Measurements from ENCODE around the gene ETNK2. TPM values are rescaled to one million over a fixed set of nuclear protein-coding genes. Genes with fewer than 3 reads are reported as not detected.

Gene ETNK2
- total RNA-seq, 1 donor from 2014 or later, result 5.3 TPM

DNA sequence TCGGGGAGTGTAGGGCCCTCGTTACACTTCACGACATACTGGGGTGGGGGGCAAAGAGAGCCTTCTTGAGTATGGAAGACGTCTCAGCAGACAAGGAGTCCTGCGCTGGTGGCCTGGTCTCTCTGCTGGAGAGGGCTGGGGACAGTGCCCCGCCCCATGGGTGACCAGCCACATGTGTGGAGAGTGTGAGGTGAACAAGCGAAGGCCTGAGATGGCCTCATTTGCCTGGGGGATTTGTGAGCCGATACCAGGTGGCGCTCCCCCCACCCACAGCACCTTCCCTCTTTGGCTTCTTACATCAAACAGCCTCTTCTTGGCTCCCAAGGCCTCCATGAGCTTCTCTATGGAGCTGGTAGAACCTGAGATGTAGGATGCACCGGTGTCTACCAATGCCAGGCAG, 4.0 kb upstream of the ETNK2 start:
- no peaks in the 10 kb centered on the region for H3K79me2 ChIP-seq (ENCODE audit: low read depth)
- no peak overlapping the region for H2AFZ ChIP-seq (replicated peaks)
- H3K4me2 ChIP-seq, result no peak overlapping the region
- Mint-ChIP-seq H3K36me3 (no peaks in the 10 kb centered on the region), H3K9me3 (no peaks in the 10 kb centered on the region), H3K4me3 (peak overlapping the region; percentile 66), H3K27me3 (ENCODE audit: insufficient read depth, low read depth) (peaks cover 18% of the 10 kb centered on the region), H3K27ac (no peak overlapping the region), H3K4me1 (peaks cover 11% of the 10 kb centered on the region)
- H3F3A ChIP-seq (ENCODE audit: low read depth), result peaks cover 8% of the 10 kb centered on the region
- peaks cover 34% of the 10 kb centered on the region for H3K27me3 ChIP-seq
- TF ChIP-seq EZH2phosphoT487 (IDR thresholded peaks at IDR 0.05) (no peak), EZH2 (IDR thresholded peaks at IDR 0.05) (no peak)
- TF ChIP-seq, protein P1, sequence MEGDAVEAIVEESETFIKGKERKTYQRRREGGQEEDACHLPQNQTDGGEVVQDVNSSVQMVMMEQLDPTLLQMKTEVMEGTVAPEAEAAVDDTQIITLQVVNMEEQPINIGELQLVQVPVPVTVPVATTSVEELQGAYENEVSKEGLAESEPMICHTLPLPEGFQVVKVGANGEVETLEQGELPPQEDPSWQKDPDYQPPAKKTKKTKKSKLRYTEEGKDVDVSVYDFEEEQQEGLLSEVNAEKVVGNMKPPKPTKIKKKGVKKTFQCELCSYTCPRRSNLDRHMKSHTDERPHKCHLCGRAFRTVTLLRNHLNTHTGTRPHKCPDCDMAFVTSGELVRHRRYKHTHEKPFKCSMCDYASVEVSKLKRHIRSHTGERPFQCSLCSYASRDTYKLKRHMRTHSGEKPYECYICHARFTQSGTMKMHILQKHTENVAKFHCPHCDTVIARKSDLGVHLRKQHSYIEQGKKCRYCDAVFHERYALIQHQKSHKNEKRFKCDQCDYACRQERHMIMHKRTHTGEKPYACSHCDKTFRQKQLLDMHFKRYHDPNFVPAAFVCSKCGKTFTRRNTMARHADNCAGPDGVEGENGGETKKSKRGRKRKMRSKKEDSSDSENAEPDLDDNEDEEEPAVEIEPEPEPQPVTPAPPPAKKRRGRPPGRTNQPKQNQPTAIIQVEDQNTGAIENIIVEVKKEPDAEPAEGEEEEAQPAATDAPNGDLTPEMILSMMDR (IDR thresholded peaks at IDR 0.05), result no peak
- peaks cover 3% of the 10 kb centered on the region for H3K4me1 ChIP-seq
- no peaks in the 10 kb centered on the region for H4K20me1 ChIP-seq (ENCODE audit: low read depth)
- H3K36me3 ChIP-seq, result no peaks in the 10 kb centered on the region
- no peak overlapping the region for H3K27ac ChIP-seq
- no peaks in the 10 kb centered on the region for H3K9me3 ChIP-seq (ENCODE audit: low read depth)
- no peak for DNase-seq (ENCODE audit: low spot score)
- H3K4me3 ChIP-seq, result no peak overlapping the region
- no peak overlapping the region for H3K9ac ChIP-seq

DNA sequence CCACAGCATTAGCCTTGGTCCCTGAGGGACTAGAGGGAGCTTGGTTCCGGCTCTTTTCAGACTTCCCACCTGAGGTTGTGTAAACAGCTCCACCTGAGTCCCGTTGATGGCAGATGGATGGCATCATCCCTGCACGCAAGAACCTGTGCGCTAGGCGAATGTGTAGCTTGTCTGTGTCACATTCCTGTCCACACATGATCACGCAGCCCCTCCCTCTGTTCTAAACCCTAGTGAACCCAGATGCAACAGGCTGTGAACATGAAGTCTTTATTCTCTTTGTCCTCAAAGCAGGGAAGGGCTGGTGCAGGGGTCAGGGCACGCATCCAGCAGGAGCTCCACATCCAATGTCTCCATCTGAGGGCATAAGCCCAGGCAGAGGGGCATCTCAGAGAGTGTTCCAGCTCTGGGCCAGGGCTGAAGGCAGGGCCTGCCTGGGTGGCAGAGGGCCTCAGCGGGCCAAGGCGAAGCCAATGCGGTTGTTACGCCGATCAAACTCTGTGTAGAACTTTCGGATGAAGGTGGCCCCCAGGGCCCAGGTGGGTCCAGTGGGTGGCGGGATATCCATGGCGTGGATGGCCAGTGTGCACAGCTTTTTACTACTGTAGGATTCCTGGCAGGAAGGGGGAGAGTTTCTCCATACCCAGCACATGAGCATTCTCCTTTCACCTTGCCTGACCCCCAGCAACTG, 2.9 kb upstream of the ETNK2 start:
- H2AFZ ChIP-seq (replicated peaks), result no peak overlapping the region
- no peaks in the 10 kb centered on the region for H3K79me2 ChIP-seq (ENCODE audit: low read depth)
- H3K36me3 Mint-ChIP-seq, result no peaks in the 10 kb centered on the region
- H3K9me3 ChIP-seq (ENCODE audit: low read depth), result no peaks in the 10 kb centered on the region
- TF ChIP-seq, protein P1 (IDR thresholded peaks at IDR 0.05), result no peak
- TF ChIP-seq EZH2phosphoT487 (IDR thresholded peaks at IDR 0.05) (no peak), EZH2 (IDR thresholded peaks at IDR 0.05) (no peak)
- no peak overlapping the region for H3K27ac Mint-ChIP-seq
- no peak for DNase-seq (ENCODE audit: low spot score)
- H3K4me3 Mint-ChIP-seq, result peak overlapping the region; percentile 15
- peaks cover 11% of the 10 kb centered on the region for H3F3A ChIP-seq (ENCODE audit: low read depth)
- H3K27me3 ChIP-seq, result peaks cover 45% of the 10 kb centered on the region
- no peak overlapping the region for H3K27ac ChIP-seq
- no peaks in the 10 kb centered on the region for H3K9me3 Mint-ChIP-seq
- H3K4me1 Mint-ChIP-seq, result peaks cover 19% of the 10 kb centered on the region
- H3K4me2 ChIP-seq, result no peak overlapping the region
- peaks cover 20% of the 10 kb centered on the region for H3K27me3 Mint-ChIP-seq (ENCODE audit: insufficient read depth, low read depth)
- H3K4me3 ChIP-seq, result no peak overlapping the region
- no peak overlapping the region for H3K9ac ChIP-seq
- peaks cover 6% of the 10 kb centered on the region for H4K20me1 ChIP-seq (ENCODE audit: low read depth)
- peaks cover 5% of the 10 kb centered on the region for H3K4me1 ChIP-seq
- no peaks in the 10 kb centered on the region for H3K36me3 ChIP-seq

DNA sequence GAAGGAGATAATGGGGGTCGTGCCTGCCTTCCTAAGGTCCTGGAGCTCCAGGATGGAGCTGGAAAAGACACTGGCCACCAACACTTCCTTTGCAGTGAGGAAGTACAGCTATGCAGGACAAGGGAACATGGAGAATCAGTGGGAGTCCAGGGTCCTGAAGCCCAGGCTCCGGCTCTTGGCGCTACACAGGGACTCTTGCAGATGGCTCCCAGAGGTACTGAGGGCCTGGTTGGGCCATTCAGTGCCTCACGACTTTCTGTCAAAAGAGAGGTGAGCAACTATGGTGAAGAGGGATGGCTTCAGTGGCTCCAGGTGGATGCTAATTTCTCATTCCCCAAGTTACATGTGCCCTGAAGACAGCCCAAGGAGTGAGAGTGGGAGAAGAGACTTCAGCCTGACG, 1.8 kb upstream of the ETNK2 start:
- no peak overlapping the region for H3K9ac ChIP-seq
- Mint-ChIP-seq H3K27me3 (ENCODE audit: insufficient read depth, low read depth) (peaks cover 26% of the 10 kb centered on the region), H3K4me3 (no peak overlapping the region), H3K4me1 (peaks cover 19% of the 10 kb centered on the region), H3K9me3 (no peaks in the 10 kb centered on the region), H3K36me3 (no peaks in the 10 kb centered on the region), H3K27ac (no peak overlapping the region)
- H3K4me3 ChIP-seq, result no peak overlapping the region
- H3F3A ChIP-seq (ENCODE audit: low read depth), result peaks cover 11% of the 10 kb centered on the region
- H3K4me2 ChIP-seq, result no peak overlapping the region
- H3K79me2 ChIP-seq (ENCODE audit: low read depth), result no peaks in the 10 kb centered on the region
- H2AFZ ChIP-seq (replicated peaks), result no peak overlapping the region
- H4K20me1 ChIP-seq (ENCODE audit: low read depth), result peaks cover 6% of the 10 kb centered on the region
- DNase-seq (ENCODE audit: low spot score), result no peak
- H3K36me3 ChIP-seq, result no peaks in the 10 kb centered on the region
- no peaks in the 10 kb centered on the region for H3K9me3 ChIP-seq (ENCODE audit: low read depth)
- peaks cover 5% of the 10 kb centered on the region for H3K4me1 ChIP-seq
- peaks cover 45% of the 10 kb centered on the region for H3K27me3 ChIP-seq
- TF ChIP-seq, protein P1 (IDR thresholded peaks at IDR 0.05), result no peak
- TF ChIP-seq EZH2 (IDR thresholded peaks at IDR 0.05) (no peak), EZH2phosphoT487 (IDR thresholded peaks at IDR 0.05) (no peak)
- no peak overlapping the region for H3K27ac ChIP-seq

Data from neural progenitor cell (in vitro differentiated cells).